ENCODE data around the gene ARMC8.
"Not testable (repeated sequence)": the region's sequence is repeated elsewhere in the genome, so short reads cannot be mapped to it uniquely, and the experiment has no call there.

Gene ARMC8, protein sequence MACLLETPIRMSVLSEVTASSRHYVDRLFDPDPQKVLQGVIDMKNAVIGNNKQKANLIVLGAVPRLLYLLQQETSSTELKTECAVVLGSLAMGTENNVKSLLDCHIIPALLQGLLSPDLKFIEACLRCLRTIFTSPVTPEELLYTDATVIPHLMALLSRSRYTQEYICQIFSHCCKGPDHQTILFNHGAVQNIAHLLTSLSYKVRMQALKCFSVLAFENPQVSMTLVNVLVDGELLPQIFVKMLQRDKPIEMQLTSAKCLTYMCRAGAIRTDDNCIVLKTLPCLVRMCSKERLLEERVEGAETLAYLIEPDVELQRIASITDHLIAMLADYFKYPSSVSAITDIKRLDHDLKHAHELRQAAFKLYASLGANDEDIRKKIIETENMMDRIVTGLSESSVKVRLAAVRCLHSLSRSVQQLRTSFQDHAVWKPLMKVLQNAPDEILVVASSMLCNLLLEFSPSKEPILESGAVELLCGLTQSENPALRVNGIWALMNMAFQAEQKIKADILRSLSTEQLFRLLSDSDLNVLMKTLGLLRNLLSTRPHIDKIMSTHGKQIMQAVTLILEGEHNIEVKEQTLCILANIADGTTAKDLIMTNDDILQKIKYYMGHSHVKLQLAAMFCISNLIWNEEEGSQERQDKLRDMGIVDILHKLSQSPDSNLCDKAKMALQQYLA

GRCh38 chr3:138187296-138188012 lies at the start of gene ARMC8:
Gene ARMC8 (plus strand): TSS chr3:138187301. CDS start chr3:138187555, 254 bp downstream.
- peak; percentile 78 for DNase-seq (ENCODE audit: low spot score)

GRCh38 chr3:138137861-138138260 lies 49.2 kb upstream of the ARMC8 start:
- DNase-seq (ENCODE audit: low spot score) = no peak

GRCh38 chr3:138139691-138140090 lies 47.4 kb upstream of the ARMC8 start:
- no peak for DNase-seq (ENCODE audit: low spot score)

GRCh38 chr3:138140940-138141339 lies 46.2 kb upstream of the ARMC8 start:
- no peak for DNase-seq (ENCODE audit: low spot score)

DNA sequence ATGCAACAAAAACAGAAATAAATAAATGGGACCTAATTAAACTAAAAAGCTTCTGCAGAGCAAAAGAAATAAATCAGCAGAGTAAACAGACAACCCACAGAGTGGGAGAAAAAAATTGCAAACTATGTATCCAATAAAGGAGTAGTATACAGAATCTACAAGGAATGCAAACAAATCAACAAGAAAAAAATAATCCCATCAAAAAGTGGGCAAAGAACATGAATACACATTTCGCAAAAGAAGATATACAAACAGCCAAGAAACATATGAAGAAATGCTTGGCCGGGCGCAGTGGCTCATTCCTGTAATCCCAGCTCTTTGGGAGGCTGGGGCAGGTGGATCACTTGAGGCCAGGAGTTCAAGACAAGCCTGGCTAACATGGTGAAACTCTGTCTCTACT lies 44.9 kb upstream of the ARMC8 start:
- DNase-seq (ENCODE audit: low spot score) = not testable (repeated sequence)

DNA sequence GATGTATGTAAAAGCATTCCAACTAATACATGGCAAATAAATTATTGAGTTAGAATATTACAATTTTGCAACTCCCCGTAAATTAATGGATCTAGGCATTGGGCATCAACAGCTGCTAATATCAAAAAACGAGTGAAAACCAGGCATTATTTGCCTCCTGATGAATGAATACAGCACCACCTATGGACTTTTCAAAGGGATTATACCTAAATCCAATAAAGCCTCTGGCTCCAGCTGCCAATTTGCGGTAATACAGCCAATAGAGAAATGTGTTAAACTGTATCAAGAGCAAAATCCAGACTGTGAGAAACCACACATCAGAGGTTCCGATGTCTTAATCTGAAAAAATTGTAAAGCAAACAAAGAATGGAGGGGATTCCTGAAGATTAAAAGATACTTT lies 38.6 kb upstream of the ARMC8 start:
- DNase-seq (ENCODE audit: low spot score) = no peak

DNA sequence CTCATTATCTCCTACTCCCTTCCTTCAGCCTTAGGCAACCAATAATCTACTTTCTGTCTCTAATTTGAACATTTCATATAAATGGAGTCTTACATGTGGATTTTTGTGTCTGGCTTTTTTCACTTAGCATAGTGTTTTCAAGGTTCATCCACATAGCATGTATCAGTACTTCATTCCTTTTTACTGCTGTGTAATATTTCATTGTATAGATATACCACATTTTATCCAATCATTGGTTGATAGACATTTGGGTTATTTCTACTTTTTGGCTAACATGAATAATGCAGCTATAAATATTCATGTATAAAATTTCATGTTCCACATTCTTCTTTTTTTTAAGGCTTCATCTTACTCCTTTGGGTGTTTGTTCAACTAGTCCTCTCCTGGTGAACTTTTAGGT lies 32.6 kb upstream of the ARMC8 start:
- DNase-seq (ENCODE audit: low spot score) = no peak

- no peak for DNase-seq (ENCODE audit: low spot score)
Measured at GRCh38 chr3:138157743-138158142, 29.4 kb upstream of the ARMC8 start.

- DNase-seq (ENCODE audit: low spot score) = no peak
Measured at GRCh38 chr3:138165061-138165460, 22.0 kb upstream of the ARMC8 start.

GRCh38 chr3:138172625-138173024 lies 14.5 kb upstream of the ARMC8 start:
- DNase-seq (ENCODE audit: low spot score) = no peak

DNA sequence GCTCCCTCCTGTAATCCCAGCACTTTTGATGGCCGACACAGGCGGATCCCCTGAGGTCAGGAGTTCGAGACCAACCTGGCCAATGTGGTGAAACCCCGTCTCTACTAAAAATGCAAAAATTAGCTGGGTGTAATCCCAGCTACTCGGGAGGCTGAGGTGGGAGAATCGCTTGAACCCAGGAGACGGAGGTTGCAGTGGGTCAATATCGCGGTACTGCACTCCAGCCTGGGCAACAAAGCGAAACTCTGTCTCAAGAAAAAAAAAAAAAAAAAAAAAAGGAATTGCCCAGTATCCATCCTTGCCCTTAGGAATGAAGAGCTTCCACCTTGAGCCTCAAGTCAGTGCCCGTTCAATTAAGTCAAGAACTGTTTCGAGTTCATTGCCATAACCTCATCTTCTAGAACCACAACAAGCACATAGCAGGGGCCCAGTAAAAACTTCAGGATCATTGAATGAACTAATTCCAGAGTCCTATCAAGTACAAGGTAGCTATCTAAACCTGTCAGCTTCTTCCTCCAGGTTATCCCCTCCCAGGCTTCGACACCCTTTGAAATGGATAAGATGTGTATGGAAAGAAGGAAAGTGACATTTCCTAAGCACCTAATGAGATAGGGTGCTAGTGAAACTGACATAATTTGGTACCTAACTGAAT lies 13.2 kb upstream of the ARMC8 start:
- DNase-seq (ENCODE audit: low spot score) = no peak

DNA sequence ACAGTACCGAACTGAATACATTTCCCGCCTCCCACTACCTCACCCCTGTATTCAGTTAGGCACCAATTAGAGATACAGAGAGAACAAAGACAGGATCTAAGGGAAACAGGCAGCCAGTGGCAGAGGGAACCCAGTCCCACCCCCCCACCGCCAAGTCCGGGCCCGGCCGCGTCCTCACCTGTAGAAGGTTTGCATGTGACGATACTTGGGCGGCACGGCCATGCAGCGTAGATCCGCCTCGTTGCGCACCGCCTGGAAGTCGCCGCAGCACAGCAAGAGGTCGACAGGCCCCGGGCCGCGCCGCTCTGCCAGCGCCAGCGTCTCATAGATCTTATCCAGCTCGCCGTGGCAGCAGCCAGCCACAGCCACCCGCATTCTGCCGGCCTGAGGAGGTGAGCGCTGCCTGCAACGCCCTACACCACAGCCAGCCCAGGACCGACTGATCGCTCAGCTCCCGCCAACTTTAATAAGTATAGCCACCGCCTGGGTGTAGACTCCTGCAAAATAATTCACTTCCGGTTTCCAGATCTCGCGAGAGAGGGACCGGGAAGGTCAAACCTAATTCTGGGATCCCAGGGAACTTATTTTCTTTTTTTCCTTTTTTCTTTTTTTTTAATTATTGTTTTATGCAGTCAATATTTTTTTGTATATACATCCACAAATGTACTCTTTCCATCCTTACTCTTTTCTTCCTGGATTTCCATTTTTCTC lies 12.5 kb upstream of the ARMC8 start, which contains the start of gene DBR1:
Gene DBR1 (minus strand): TSS at position 501 of the 711 bp plus-strand sequence. CDS start 126 bp downstream, at position 375.
- DNase-seq (ENCODE audit: low spot score) = peak; percentile 87

DNA sequence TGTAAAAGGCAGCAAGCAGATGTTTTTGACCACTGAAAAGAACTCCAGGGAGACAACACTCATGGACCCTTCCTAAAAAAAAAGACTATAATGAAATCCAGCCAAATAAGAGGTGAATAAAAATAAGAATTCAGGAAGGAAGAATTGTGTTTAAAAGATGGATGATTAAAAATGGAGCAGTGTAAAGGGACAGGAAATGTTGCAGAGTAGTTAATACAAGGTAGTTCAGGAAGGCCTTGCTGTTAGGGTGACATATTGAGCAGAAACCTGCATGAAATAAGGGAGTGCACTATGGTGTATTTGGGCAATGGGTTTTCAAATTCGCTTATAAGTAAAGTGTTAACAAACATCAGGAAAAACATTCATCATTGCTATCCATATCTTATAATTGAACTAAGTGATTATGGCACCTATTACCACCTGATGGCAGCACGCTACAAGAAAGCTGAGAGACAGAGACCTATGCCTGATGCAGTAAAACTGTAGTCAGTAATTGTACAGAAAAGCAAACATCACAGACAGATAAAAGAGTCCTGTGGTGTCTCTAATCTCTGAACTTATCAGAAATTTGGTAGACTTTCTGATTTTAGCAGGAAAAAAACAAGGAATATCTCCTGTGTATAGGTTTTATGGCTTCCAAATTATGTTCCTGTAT lies 6.6 kb upstream of the ARMC8 start:
- DNase-seq (ENCODE audit: low spot score) = peak; percentile 14

- DNase-seq (ENCODE audit: low spot score) = peak; percentile 13
Measured at GRCh38 chr3:138184994-138185393, 2.1 kb upstream of the ARMC8 start.

DNA sequence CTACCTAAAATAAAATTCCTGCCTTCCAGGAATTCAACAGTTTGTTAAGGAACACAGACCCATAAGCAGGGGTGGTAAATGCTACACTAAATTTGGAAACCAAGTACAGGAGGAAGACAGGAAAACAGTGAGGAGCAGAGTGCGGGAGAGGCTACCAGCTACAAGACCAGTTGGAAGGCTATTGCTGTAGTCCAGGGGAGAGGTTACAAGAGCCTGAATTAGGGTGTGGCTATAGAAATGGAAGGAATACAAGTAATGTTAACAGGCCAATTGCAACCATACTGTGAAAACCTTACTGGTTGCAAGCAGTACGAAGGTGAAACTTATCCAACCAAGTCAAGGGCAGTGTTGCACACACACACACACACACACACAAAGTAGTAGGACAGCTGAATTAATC lies 880 bp upstream of the ARMC8 start:
- no peak for DNase-seq (ENCODE audit: low spot score)

DNA sequence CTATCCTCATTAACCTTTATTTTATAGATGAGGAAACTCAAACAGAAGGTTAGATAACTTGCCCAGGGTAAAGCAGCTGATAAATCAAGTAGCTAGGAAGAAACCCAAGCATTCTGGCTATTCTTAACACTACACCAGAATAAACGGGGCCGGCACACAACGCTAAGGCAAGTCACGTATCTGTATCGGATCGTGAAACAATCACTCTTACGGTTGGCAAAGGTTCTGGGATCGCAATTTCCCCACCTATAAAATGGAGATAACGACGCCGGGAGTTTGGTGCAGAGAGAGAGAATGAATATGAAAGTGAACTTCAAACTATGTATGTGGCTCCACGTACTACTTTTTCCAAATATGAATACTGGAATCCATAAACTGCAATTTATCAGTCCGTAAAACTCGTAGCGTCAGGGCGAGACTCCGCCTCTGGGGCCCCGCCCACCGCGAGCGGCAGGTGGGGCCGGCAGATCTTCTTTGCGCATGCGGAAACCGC lies 252 bp upstream of the ARMC8 start:
- DNase-seq (ENCODE audit: low spot score) = peak; percentile 99

DNA sequence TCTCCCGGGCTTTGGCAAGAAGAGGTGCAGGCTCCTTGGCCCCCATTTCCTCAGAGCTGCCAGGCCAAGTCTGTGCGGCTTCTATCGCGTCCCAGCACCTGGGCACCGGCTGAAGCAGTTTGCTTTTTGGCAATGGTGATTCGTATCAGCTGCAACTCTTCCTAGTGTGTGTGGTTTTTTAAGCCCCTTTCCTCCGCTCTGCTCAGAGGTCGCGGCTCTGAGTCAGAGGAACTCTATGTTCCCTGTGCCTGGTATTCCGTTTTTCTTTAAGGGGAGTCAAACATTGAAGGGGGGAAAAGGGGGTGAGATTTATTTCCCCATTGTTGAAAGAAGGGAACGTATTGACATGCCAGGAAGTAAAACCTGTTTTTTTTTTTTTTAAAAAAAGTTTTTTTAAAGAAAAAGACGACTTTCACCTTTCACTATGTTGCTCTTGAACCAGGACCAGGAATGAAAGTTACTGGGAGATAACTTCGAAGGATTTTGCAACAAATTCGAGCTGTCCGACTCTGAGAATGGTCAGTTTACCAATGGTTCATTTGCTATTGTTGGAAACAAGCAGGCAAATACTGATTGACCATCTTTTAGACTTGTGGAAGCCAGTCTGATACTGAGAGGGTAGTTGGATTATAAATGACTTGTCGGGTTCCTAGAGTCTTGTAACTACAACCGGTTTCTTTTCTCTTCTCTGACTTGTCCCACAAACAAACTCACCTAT lies 1.1 kb downstream of the ARMC8 start:
- DNase-seq (ENCODE audit: low spot score) = no peak

DNA sequence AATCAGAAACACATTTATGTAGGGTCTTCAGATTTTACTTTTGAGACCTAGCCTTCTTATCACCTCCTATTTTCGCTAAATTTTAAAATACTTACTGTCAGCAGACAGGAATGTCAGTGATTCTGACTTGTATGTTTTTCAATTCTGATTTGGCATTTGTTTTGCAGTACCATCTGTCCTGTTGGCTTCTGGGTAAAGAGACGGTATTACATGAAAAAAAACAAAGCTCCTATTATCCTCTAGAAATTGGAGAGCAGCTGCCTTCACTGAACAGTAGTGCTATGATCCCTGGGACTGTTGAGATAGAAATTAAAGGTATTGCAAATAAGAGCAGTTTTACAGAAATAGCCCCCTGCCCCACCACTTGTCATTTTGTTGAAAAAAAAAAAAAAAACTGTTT lies 8.4 kb downstream of the ARMC8 start:
- no peak for DNase-seq (ENCODE audit: low spot score)

DNA sequence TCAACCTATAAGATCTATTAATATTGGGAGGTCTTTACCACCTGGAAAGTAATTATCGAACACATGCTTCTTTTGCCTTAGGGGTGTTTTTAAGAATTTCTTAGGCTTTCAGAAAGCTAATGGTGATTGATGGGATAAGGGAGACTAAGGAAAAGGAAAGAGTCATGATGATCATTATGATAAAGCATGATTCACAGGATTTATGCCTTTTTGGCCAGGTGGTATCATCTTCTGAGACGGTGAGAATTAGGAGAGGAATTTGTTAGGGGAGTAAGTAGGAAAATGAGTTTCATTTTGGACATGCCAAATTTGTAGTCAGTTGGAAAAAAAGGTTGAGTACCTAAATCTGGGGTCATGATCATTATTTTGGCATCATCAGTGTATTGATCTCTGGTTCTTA lies 8.9 kb downstream of the ARMC8 start:
- no peak for DNase-seq (ENCODE audit: low spot score)

- DNase-seq (ENCODE audit: low spot score) = peak; percentile 41
Measured at GRCh38 chr3:138197058-138197457, 10.0 kb downstream of the ARMC8 start.

All from AG20443 (cell line).